HUES48 (cell line): ENCODE results near the gene ALOXE3.

Experiments
- H3K27ac ChIP-seq: one replicate; pipeline ENCODE4 v1.7.0; 2013; ENCODE audit warnings: low read depth, low read length, inconsistent platforms
- H3K27me3 ChIP-seq: 2 replicates; pipeline ENCODE4 v1.6.1; 2013; ENCODE audit warnings: mild to moderate bottlenecking, low read length; ENCODE audit not compliant: control insufficient read depth, insufficient read depth
- H3K36me3 ChIP-seq: 2 replicates; pipeline ENCODE4 v1.6.1; 2013; ENCODE audit warnings: low read length; ENCODE audit not compliant: control insufficient read depth, insufficient read depth
- H3K4me1 ChIP-seq: 2 replicates; pipeline ENCODE4 v1.6.1; 2013; ENCODE audit warnings: mild to moderate bottlenecking, low read length; ENCODE audit not compliant: control insufficient read depth, insufficient read depth
- H3K4me3 ChIP-seq: 2 replicates; pipeline ENCODE4 v1.5.1; 2013; ENCODE audit warnings: mild to moderate bottlenecking, low read depth, low read length
- H3K9ac ChIP-seq: 2 replicates; pipeline ENCODE4 v1.6.1; 2013; ENCODE audit warnings: mild to moderate bottlenecking, low read depth, low read length, moderate library complexity
- H3K9me3 ChIP-seq: 2 replicates; pipeline ENCODE4 v1.6.1; 2013; ENCODE audit warnings: low read length; ENCODE audit not compliant: control insufficient read depth, insufficient read depth

ALOXE3 gene

DNA sequence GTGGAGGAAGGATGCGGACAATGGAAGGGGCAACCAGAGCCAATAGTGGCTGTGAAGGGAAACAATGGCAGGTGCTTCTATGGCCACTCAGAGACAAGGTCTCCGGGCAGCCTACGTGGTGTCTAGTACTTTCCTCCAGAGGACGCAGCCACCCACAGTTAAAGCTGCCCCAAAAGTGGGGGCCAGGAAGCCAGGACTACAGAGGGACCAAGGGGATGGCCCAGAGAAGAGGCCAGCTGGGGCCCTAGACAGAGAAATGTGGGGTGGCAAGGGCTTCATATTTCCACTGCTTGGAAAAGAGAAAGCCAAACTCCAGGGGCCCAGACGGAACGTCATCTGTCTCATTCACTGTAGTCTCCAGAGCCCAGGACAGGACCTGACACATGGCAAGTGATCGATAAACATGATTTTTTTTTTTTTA lies 34.7 kb upstream of the ALOXE3 start:
- H3K4me1 ChIP-seq, result peaks cover 17% of the 10 kb centered on the region
- H3K9me3 ChIP-seq, result no peaks in the 10 kb centered on the region
- peaks cover 21% of the 10 kb centered on the region for H3K36me3 ChIP-seq
- no peak overlapping the region for H3K4me3 ChIP-seq
- H3K9ac ChIP-seq, result no peak overlapping the region
- no peak overlapping the region for H3K27ac ChIP-seq
- no peaks in the 10 kb centered on the region for H3K27me3 ChIP-seq

- Histone ChIP-seq H3K36me3 (peaks cover 29% of the 10 kb centered on the region), H3K4me1 (peaks cover 17% of the 10 kb centered on the region), H3K27me3 (no peaks in the 10 kb centered on the region), H3K27ac (peak within 1 kb of the TSS; percentile 52), H3K9me3 (no peaks in the 10 kb centered on the region), H3K9ac (no peak within 1 kb of the TSS; the same call in 1 of the 2 replicates), H3K4me3 (peak within 1 kb of the TSS; percentile 80)
Observed at GRCh38 chr17:8152112-8152775, 33.9 kb upstream of the ALOXE3 start, which contains the start of gene PER1. Gene PER1 (minus strand): TSS chr17:8152404. CDS start chr17:8150706, 1,698 bp downstream.

DNA sequence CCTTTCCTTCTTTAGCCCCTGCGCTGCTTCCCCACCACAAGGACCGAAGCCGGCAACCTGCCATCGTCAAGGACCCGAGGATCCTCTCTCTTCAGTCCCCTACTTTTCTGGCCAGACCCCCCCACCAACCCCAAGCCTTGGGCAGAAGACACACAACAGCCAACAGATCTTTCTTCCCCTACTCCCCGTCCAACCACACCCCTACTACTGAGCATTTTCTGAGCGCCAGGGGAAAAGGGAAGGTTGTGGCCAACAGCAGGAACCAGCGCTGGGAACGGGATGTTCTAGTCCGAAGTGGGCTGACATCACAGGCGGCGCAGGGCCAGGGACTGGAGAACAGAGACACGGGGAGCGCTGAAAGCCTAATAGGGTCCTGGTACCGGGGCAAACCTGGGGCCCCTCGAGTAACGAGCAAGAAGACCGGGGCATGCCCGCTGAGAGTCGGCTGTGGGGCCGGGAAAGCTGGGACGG lies 33.4 kb upstream of the ALOXE3 start:
- Histone ChIP-seq H3K4me1 (peaks cover 17% of the 10 kb centered on the region), H3K9ac (no peak overlapping the region; the same call in 1 of the 2 replicates), H3K9me3 (no peaks in the 10 kb centered on the region), H3K27me3 (no peaks in the 10 kb centered on the region), H3K27ac (peak overlapping the region; percentile 52), H3K4me3 (peak overlapping the region; percentile 80), H3K36me3 (peaks cover 35% of the 10 kb centered on the region)

- Histone ChIP-seq H3K4me3 (peak overlapping the region; percentile 80), H3K9ac (no peak overlapping the region), H3K27ac (peak overlapping the region; percentile 52), H3K36me3 (peaks cover 40% of the 10 kb centered on the region), H3K27me3 (no peaks in the 10 kb centered on the region), H3K4me1 (peaks cover 17% of the 10 kb centered on the region), H3K9me3 (no peaks in the 10 kb centered on the region)
Observed at GRCh38 chr17:8151120-8151640, 32.9 kb upstream of the ALOXE3 start.

GRCh38 chr17:8150194-8151119 lies 32.1 kb upstream of the ALOXE3 start:
- peak overlapping the region; percentile 80 for H3K4me3 ChIP-seq
- peaks cover 13% of the 10 kb centered on the region for H3K4me1 ChIP-seq
- H3K27ac ChIP-seq, result peak overlapping the region; percentile 16
- no peaks in the 10 kb centered on the region for H3K9me3 ChIP-seq
- H3K9ac ChIP-seq, result no peak overlapping the region
- peaks cover 47% of the 10 kb centered on the region for H3K36me3 ChIP-seq
- no peaks in the 10 kb centered on the region for H3K27me3 ChIP-seq

DNA sequence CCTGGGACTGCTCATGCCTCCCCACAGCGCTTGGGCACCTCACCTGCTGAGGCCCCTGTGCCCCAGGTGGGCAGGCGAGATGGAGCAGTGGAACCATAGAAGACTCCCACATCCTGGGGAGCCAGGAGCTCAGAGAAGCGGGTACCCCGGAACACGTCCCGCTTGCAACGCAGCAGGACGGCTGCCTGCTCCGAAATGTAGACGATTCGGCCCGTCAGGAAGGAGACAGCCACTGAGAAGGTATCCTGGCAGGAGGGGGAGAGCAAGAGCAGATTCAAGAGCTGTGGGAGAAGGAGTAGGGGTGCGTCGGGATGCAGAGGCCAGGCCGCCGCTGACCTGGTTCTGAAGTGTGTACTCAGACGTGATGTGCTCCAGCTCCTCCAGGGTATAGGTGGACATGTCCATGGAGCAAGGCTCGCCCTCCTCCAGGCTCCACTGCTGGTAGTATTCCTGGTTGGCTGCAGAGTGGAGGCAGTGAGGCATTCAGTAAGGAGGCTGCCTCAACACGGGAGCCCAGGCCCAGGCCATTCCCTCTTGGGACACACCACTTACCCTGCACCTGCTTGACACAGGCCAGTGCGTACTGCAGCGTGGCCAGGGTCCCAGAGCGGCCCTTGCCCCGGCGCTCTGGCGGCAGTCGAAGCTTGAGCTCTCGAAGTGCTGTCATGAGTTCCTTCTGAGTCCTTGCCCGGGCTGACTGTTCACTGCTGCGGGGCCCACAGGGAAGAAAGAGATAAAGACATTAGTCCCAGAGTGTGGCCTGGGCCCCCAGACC lies 31.3 kb upstream of the ALOXE3 start:
- Histone ChIP-seq H3K4me3 (no peak overlapping the region), H3K27ac (no peak overlapping the region), H3K36me3 (peaks cover 52% of the 10 kb centered on the region)

DNA sequence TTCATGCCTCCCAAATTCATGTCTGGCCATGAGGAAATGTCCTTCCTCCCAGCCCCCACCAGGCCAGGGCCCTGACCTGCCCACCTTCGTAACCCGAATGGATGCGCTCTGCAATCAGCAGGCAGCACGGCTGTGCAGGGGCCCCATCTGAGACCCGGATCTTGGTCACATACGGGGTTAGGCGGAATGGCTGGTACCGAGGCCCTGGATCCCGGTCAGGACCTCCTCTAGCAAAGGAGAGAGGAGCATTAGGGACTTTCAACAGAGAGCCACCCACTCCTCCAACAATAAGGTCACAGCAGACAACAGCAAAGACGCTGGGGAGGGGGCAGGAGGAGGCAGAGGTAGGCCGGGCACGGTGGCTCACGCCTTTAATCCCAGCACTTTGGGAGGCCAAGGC lies 30.2 kb upstream of the ALOXE3 start:
- H3K36me3 ChIP-seq, result peaks cover 61% of the 10 kb centered on the region

More for the DNA sequence above, 31.3 kb upstream of the ALOXE3 start:
- Histone ChIP-seq H3K4me1 (peaks cover 5% of the 10 kb centered on the region), H3K9ac (no peak overlapping the region), H3K27me3 (no peaks in the 10 kb centered on the region), H3K9me3 (no peaks in the 10 kb centered on the region)

GRCh38 chr17:8147805-8148404 lies 29.6 kb upstream of the ALOXE3 start:
- H3K36me3 ChIP-seq, result peaks cover 62% of the 10 kb centered on the region
- H3K27ac ChIP-seq, result no peak overlapping the region

More for the DNA sequence above, 30.2 kb upstream of the ALOXE3 start:
- Histone ChIP-seq H3K9me3 (no peaks in the 10 kb centered on the region), H3K9ac (no peak overlapping the region), H3K4me1 (no peaks in the 10 kb centered on the region; the same call in 1 of the 2 replicates), H3K27ac (no peak overlapping the region), H3K27me3 (no peaks in the 10 kb centered on the region), H3K4me3 (no peak overlapping the region)

GRCh38 chr17:8147141-8147804 lies 29.0 kb upstream of the ALOXE3 start:
- Histone ChIP-seq H3K4me3 (no peak overlapping the region), H3K4me1 (no peaks in the 10 kb centered on the region; the same call in 1 of the 2 replicates), H3K36me3 (peaks cover 68% of the 10 kb centered on the region), H3K9me3 (no peaks in the 10 kb centered on the region), H3K9ac (no peak overlapping the region), H3K27ac (no peak overlapping the region), H3K27me3 (no peaks in the 10 kb centered on the region)

More at GRCh38 chr17:8147805-8148404, 29.6 kb upstream of the ALOXE3 start:
- Histone ChIP-seq H3K9me3 (no peaks in the 10 kb centered on the region), H3K4me3 (no peak overlapping the region), H3K9ac (no peak overlapping the region), H3K27me3 (no peaks in the 10 kb centered on the region), H3K4me1 (no peaks in the 10 kb centered on the region; the same call in 1 of the 2 replicates)
